Frontal cortex (tissue), 4 donors: ENCODE results near the gene ANKRD31. TPM values are rescaled to one million over a fixed set of nuclear protein-coding genes. Genes with fewer than 3 reads are reported as not detected.
"Not testable (repeated sequence)": the region's sequence is repeated elsewhere in the genome, so short reads cannot be mapped to it uniquely, and the experiment has no call there.

Experiments
- DNase-seq, 2 donors: peaks; one replicate each; pipeline ENCODE4 v3.0.0; 2012; ENCODE audit warnings: low spot score in 2 of 2
- FAIRE-seq: peaks from 2 replicates; lab custom pipeline; 2012; peaks lifted over from hg19 to GRCh38; lab: Jason Lieb, UNC
- total RNA-seq: library from RNA; depleted of rRNA; stranded (reverse); fragments of >200 nt; gene quantifications from one replicate; pipeline ENCODE4 v1.2.3, GENCODE V29; 2014
- donor health status: control.
- donor health status: control.
- donor health status: control.

ANKRD31 gene
- total RNA-seq, 1 donor from 2014 or later = 0.82 TPM

DNA sequence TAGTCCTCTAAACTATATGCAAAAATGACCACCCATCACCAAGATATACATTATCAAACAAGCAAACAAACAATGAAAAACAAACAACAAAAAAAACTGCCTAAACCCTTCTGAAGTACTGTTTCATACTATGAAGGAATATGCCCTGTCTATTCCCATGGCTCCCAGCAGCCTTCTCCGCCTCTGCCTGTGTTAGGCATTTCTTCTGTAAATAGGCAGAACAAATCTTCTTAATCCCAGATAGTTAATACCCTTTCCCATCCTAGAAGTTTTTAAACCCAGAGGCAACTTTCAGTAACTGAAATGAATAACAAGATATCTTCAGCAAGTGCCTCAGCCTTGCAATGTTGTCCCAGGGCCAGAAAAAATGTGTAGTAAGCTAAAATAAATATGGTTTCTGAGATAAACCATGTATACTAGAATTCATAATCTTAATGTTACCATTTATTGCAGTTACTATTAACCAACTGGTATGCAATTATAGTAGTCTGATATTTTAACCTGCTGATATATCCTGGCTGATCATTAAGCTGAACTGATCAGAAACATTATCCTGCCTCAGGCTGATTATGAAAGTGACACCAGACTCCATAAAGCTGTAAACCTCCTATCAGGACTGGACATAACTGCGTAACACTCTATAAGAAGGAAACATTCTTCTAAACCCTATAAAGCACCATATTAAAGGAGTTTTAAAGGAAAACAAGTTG, 68.5 kb downstream of the ANKRD31 start:
- DNase-seq (no peak), FAIRE-seq (no peak)

DNA sequence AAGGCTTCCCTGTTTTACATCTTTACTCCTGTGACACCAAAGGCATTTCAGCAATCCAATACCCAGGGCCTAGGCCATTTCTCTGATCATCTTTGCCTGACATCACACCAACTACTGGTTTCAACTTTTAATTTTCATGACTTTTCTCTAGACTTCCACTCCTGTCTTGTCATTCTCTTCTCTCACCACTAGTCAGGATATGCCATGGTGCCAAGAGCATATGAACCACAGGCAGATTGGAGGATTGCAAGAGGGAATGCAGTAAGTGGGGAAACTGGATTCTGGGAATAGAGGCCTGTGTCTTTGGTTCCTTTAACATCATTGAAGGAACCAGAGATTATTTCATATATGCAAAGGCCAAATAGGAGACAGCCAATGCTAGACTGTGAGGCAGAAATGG, 69.3 kb downstream of the ANKRD31 start:
- DNase-seq (no peak), FAIRE-seq (no peak)

GRCh38 chr5:75161508-75161907, 75.2 kb downstream of the ANKRD31 start:
- not testable (repeated sequence) for DNase-seq, FAIRE-seq

DNA sequence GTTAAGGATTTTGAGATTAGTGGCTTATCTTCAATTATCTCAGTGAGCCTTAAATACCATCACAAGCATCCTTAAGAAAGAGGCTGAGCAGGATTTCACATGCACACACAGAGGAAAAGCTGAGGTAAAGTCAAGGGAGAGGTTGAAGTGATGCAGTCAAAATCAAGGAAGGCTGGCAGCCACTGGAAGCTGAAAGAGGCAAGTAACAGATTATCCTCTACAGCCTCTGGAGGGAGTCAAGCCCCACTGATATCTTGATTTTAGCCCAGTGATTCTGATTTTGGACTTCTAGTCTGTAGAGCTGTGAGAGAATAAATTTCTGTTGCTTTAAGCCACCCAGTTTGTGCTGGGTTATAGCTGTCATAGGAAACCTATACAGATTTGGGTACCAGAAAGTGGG, 80.1 kb downstream of the ANKRD31 start:
- FAIRE-seq = no peak
- no peak for DNase-seq

- DNase-seq (no peak), FAIRE-seq (no peak)
These were observed 83.8 kb downstream of the ANKRD31 start for GRCh38 chr5:75152860-75153259.

DNA sequence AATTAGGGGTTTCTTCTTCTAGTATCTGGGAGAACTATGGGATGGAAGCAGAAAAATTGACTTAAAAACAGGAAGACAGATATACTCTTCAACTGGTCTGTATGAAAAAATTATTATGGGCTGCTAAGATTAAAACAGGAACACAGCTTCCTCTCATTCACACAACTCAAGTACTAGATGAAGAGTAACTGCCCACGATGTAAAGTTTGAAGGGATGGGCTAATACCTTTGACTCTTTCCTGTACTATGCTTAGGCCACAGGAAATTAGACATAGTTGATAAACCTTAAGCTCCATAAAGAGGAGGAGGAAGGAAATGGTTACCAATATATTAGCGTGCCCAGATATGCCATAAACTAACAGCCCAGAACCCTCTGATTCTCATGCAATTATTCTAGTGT, 88.6 kb downstream of the ANKRD31 start:
- DNase-seq (no peak), FAIRE-seq (no peak)

GRCh38 chr5:75142566-75143136, 94.0 kb downstream of the ANKRD31 start:
- no peak for FAIRE-seq
- no peak for DNase-seq

DNA sequence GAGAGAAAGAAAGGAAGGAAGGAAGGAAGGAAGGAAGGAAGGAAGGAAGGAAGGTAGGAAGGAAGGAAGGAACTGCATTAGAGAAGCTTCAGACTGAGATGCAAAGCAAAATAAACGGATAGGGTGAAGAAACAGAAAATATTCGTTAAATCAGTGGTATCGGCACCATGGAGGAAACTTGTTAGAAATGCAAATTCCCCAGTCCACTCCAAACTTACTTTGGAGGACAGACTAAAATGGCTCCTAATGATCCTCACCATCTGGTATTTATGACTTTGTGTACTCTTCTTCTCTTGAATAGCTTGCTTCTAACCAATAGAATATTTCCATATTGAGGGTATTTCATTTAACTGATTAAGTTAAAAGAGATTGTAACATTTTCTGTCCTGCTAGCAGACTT, 96.4 kb downstream of the ANKRD31 start:
- FAIRE-seq (no peak), DNase-seq (no peak)

DNA sequence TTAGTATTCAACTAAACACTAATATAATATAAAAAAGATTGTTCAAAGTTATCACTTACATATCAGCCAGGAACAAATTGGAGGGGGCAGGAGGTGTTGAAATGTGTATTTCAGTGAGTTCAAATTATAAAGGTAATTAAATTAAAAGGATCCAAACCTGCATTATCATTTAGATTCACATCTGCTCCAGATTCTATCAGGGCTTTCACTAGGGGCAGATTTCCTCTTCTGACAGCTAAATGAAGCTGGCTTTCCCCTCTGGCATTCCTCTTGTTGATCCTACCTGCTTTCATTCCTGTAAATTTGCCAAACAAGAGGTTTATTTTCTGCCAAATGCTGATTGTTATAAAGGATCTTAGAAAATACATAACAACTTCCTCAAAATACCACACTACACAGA, 98.0 kb downstream of the ANKRD31 start:
- FAIRE-seq (no peak), DNase-seq (no peak)

GRCh38 chr5:75130818-75131349, 105.8 kb downstream of the ANKRD31 start:
- FAIRE-seq = no peak

GRCh38 chr5:75116856-75117255, 119.8 kb downstream of the ANKRD31 start:
- FAIRE-seq = no peak
- no peak for DNase-seq

More at GRCh38 chr5:75130818-75131349, 105.8 kb downstream of the ANKRD31 start:
- DNase-seq = no peak

- not testable (repeated sequence) for DNase-seq, FAIRE-seq
These were observed 122.4 kb downstream of the ANKRD31 start for GRCh38 chr5:75114311-75114710.

GRCh38 chr5:75113354-75114113, 123.1 kb downstream of the ANKRD31 start:
- no peak for FAIRE-seq
- no peak for DNase-seq

GRCh38 chr5:75108931-75109596, 127.6 kb downstream of the ANKRD31 start:
- FAIRE-seq = peak; percentile 58
- no peak for DNase-seq

GRCh38 chr5:75108515-75108914, 128.2 kb downstream of the ANKRD31 start:
- DNase-seq (no peak), FAIRE-seq (no peak)

- not testable (repeated sequence) for DNase-seq, FAIRE-seq
These were observed 140.7 kb downstream of the ANKRD31 start for GRCh38 chr5:75095956-75096355.

GRCh38 chr5:75091597-75091996, 145.1 kb downstream of the ANKRD31 start:
- no peak for FAIRE-seq

GRCh38 chr5:75089662-75090061, 147.0 kb downstream of the ANKRD31 start:
- no peak for DNase-seq
- no peak for FAIRE-seq

More at GRCh38 chr5:75091597-75091996, 145.1 kb downstream of the ANKRD31 start:
- DNase-seq = no peak

- no peak for FAIRE-seq
- no peak for DNase-seq
These were observed 147.5 kb downstream of the ANKRD31 start for GRCh38 chr5:75089137-75089536.

DNA sequence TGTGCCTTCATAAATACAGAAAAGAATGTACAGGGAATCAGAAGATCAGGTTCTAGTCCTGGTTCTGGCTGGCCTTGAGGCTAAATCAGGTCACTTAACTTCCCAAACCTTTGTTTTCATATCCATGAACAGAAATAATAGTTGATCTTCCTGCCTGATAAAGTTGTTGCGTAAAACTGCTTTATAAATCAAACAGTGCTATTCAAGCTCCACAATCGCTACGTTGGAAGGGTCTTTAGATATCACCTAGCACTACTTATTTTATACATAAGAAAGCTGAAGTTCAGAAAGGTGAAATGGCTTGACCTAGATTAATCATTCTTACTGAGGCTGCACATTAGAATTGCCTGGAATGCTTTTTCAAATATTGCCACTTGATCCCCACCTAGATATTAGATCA, 148.0 kb downstream of the ANKRD31 start:
- FAIRE-seq (no peak), DNase-seq (no peak)
